Aorta (tissue), 5 donors: ENCODE results near the gene MYCBPAP. TPM values are rescaled to one million over a fixed set of nuclear protein-coding genes. Genes with fewer than 3 reads are reported as not detected.
A peak's percentile ranks its signal among the peaks of the same experiment; 100 is the strongest.

ENCODE experiments used
- ATAC-seq: fragments of 200-7000 bp; cut with Tn5 transposase; one replicate; pipeline ENCODE4 v1.9.1; 2022; ENCODE audit warnings: moderate library complexity; ENCODE audit not compliant: low FRiP score
- DNase-seq, 2 donors: peaks; one replicate each; pipeline ENCODE4 v3.0.0-alpha.2; 2020
- H3K27ac ChIP-seq, 2 donors: one replicate each; pipeline ENCODE4 v1.5.1; 2013; ENCODE audit warnings: low read length in 2 of 2, mild to moderate bottlenecking in 2 of 2, moderate library complexity in 2 of 2, control low read depth in 1 of 2, inconsistent platforms in 1 of 2, low read depth in 1 of 2
- H3K27me3 ChIP-seq, 2 donors: one replicate each; pipeline ENCODE4 v1.6.1; 2013; ENCODE audit warnings: control low read depth in 1 of 2, low read length in 1 of 2, mild to moderate bottlenecking in 1 of 2, moderate library complexity in 1 of 2; ENCODE audit not compliant: insufficient read depth in 2 of 2, control insufficient read depth in 1 of 2
- H3K36me3 ChIP-seq, 2 donors: one replicate each; pipeline ENCODE4 v1.6.1; 2013; ENCODE audit warnings: control low read depth in 1 of 2, low read length in 1 of 2, mild to moderate bottlenecking in 1 of 2; ENCODE audit not compliant: insufficient read depth in 2 of 2, control insufficient read depth in 1 of 2
- H3K4me1 ChIP-seq, 2 donors: one replicate each; pipeline ENCODE4 v1.6.1; 2013; ENCODE audit warnings: low read length in 2 of 2, control low read depth in 1 of 2, mild to moderate bottlenecking in 1 of 2, moderate library complexity in 1 of 2; ENCODE audit not compliant: insufficient read depth in 2 of 2, control insufficient read depth in 1 of 2
- H3K4me3 ChIP-seq, 2 donors: one replicate each; pipeline ENCODE4 v1.5.1; 2013; ENCODE audit warnings: low read length in 2 of 2, control low read depth in 1 of 2, mild to moderate bottlenecking in 1 of 2
- H3K9me3 ChIP-seq: one replicate; pipeline ENCODE4 v1.6.1; 2013; ENCODE audit warnings: mild to moderate bottlenecking, low read length; ENCODE audit not compliant: control insufficient read depth
- WGBS, 2 donors: extraction: QIAGEN DNeasy Blood & Tissue Kit; methylation state at CpG; one replicate each; pipeline ENCODE4 v1.1.7; 2013; 5-methylcytosine and 5-hydroxymethylcytosine counted together
- intact Hi-C, 2 donors: fragments of 100-400 bp; cut with DNase I; formaldehyde crosslinking; loops; one replicate each; pipeline versions ENCODE4 v1.14.2 to v1.15.0; 2022
- polyA plus RNA-seq, 2 donors: library from polyadenylated mRNA; stranded (reverse); fragments of 200-250 nt; gene quantifications; one replicate each; pipeline ENCODE4 v1.2.3, GENCODE V29; 2013
- total RNA-seq, 2 donors: library from RNA; stranded (reverse); fragmentation: NEBNext Ultra II Directional; extraction: Animal tissue kit (Norgen Biotek cat#: 25700); gene quantifications; one replicate each; pipeline ENCODE4 v1.2.1, GENCODE V29; 2021
- donor health status: healthy with polysubstance abuse.
- donor health status: Bipolar disorder and iron deficiency.
- donor health status: DM: no; HTN: no; CAD: no.
- donor health status: DM: no; HTN: no; CAD: no.
- donor health status: DM: yes; HTN: yes; CAD: no.

MYCBPAP gene
- total and polyA plus RNA-seq, 4 donors = 0.77 to 1.8 (median 1.1) TPM

GRCh38 chr17:50569592-50569991 lies 61.4 kb downstream of the MYCBPAP start:
- no peak for DNase-seq
- no peak overlapping the region for H3K4me3 ChIP-seq
- H3K27me3 ChIP-seq = no peaks in the 10 kb centered on the region
- 95 to 97% methylated on average over 7 of the region's 7 CpGs for WGBS, 2 donors
- H3K27ac ChIP-seq = no peak overlapping the region
- H3K36me3 ChIP-seq = no peaks in the 10 kb centered on the region
- H3K4me1 ChIP-seq = no peaks in the 10 kb centered on the region
- ATAC-seq = no peak
- no peaks in the 10 kb centered on the region for H3K9me3 ChIP-seq
- intact Hi-C loops = no loop called here

GRCh38 chr17:50570032-50570431 lies 61.8 kb downstream of the MYCBPAP start:
- WGBS, 2 donors = 93 to 94% methylated on average over 8 of the region's 8 CpGs
- H3K27ac ChIP-seq = no peak overlapping the region
- H3K9me3 ChIP-seq = no peaks in the 10 kb centered on the region
- intact Hi-C loops = no loop called here
- H3K27me3 ChIP-seq = no peaks in the 10 kb centered on the region
- no peak overlapping the region for H3K4me3 ChIP-seq
- H3K36me3 ChIP-seq = no peaks in the 10 kb centered on the region
- no peak for ATAC-seq
- no peaks in the 10 kb centered on the region for H3K4me1 ChIP-seq
- DNase-seq = no peak

GRCh38 chr17:50570528-50570927 lies 62.3 kb downstream of the MYCBPAP start:
- H3K4me1 ChIP-seq = no peaks in the 10 kb centered on the region
- no peaks in the 10 kb centered on the region for H3K27me3 ChIP-seq
- 87 to 91% methylated on average over 7 of the region's 7 CpGs for WGBS, 2 donors
- H3K27ac ChIP-seq = no peak overlapping the region
- H3K9me3 ChIP-seq = no peaks in the 10 kb centered on the region
- no peak for ATAC-seq
- intact Hi-C loops = no loop called here
- H3K36me3 ChIP-seq = no peaks in the 10 kb centered on the region
- no peak overlapping the region for H3K4me3 ChIP-seq
- no peak for DNase-seq

GRCh38 chr17:50571681-50572080 lies 63.4 kb downstream of the MYCBPAP start:
- Histone ChIP-seq H3K36me3 (no peaks in the 10 kb centered on the region), H3K9me3 (no peaks in the 10 kb centered on the region), H3K4me3 (no peak overlapping the region), H3K27me3 (no peaks in the 10 kb centered on the region), H3K27ac (no peak overlapping the region), H3K4me1 (no peaks in the 10 kb centered on the region)
- ATAC-seq (no peak), DNase-seq (no peak)
- intact Hi-C loops = no loop called here
- WGBS, 2 donors = 88 to 91% methylated on average over 18 to 19 of the region's 19 CpGs

GRCh38 chr17:50572541-50572940 lies 64.3 kb downstream of the MYCBPAP start:
- no peak for DNase-seq
- H3K36me3 ChIP-seq = no peaks in the 10 kb centered on the region
- H3K4me1 ChIP-seq = no peaks in the 10 kb centered on the region
- no peak for ATAC-seq
- WGBS, 2 donors = 96% methylated on average over 20 of the region's 20 CpGs
- intact Hi-C loops = no loop called here
- no peak overlapping the region for H3K4me3 ChIP-seq
- H3K9me3 ChIP-seq = no peaks in the 10 kb centered on the region
- H3K27ac ChIP-seq = no peak overlapping the region
- H3K27me3 ChIP-seq = no peaks in the 10 kb centered on the region

GRCh38 chr17:50573866-50574611 lies 65.8 kb downstream of the MYCBPAP start:
- no peak overlapping the region for H3K4me3 ChIP-seq
- ATAC-seq (no peak), DNase-seq (no peak)
- H3K9me3 ChIP-seq = no peaks in the 10 kb centered on the region
- intact Hi-C loops = no loop called here
- no peak overlapping the region for H3K27ac ChIP-seq
- H3K27me3 ChIP-seq = no peaks in the 10 kb centered on the region
- H3K36me3 ChIP-seq = no peaks in the 10 kb centered on the region
- 93 to 96% methylated on average over 12 of the region's 12 CpGs for WGBS, 2 donors
- H3K4me1 ChIP-seq = no peaks in the 10 kb centered on the region

GRCh38 chr17:50575581-50576210 lies 67.5 kb downstream of the MYCBPAP start:
- ATAC-seq = peak; percentile 15
- H3K36me3 ChIP-seq = no peaks in the 10 kb centered on the region
- no peaks in the 10 kb centered on the region for H3K4me1 ChIP-seq
- WGBS, 2 donors = 91 to 92% methylated on average over 33 of the region's 33 CpGs
- intact Hi-C loops = no loop called here
- H3K4me3 ChIP-seq = no peak overlapping the region
- no peaks in the 10 kb centered on the region for H3K9me3 ChIP-seq
- no peaks in the 10 kb centered on the region for H3K27me3 ChIP-seq
- H3K27ac ChIP-seq = no peak overlapping the region
- DNase-seq = no peak

GRCh38 chr17:50576864-50577263 lies 68.6 kb downstream of the MYCBPAP start:
- ATAC-seq (no peak), DNase-seq (no peak)
- 91 to 93% methylated on average over 13 of the region's 13 CpGs for WGBS, 2 donors

GRCh38 chr17:50577451-50577954 lies 69.3 kb downstream of the MYCBPAP start:
- no peak for DNase-seq
- no peak overlapping the region for H3K4me3 ChIP-seq
- intact Hi-C loops = no loop called here
- no peak for ATAC-seq
- 91 to 92% methylated on average over 13 of the region's 13 CpGs for WGBS, 2 donors
- no peaks in the 10 kb centered on the region for H3K9me3 ChIP-seq
- no peaks in the 10 kb centered on the region for H3K4me1 ChIP-seq
- no peaks in the 10 kb centered on the region for H3K36me3 ChIP-seq
- no peaks in the 10 kb centered on the region for H3K27me3 ChIP-seq
- H3K27ac ChIP-seq = no peak overlapping the region

More at GRCh38 chr17:50576864-50577263, 68.6 kb downstream of the MYCBPAP start:
- Histone ChIP-seq H3K9me3 (no peaks in the 10 kb centered on the region), H3K27ac (no peak overlapping the region), H3K4me3 (no peak overlapping the region), H3K4me1 (no peaks in the 10 kb centered on the region), H3K27me3 (no peaks in the 10 kb centered on the region), H3K36me3 (no peaks in the 10 kb centered on the region)
- intact Hi-C loops = no loop called here
